HCT116 (cell line): ENCODE data around the gene CRP.

ENCODE experiments used
- CEBPB ChIP-seq: IDR thresholded peaks from 2 replicates; pipeline ENCODE4 v1.6.1; 2012; ENCODE audit warnings: low read depth
- EZH2 ChIP-seq: fragments of 200-600 bp; sonication (generic); IDR thresholded peaks from 2 replicates; pipeline ENCODE4 v1.6.1; 2017; ENCODE audit warnings: antibody characterized with exemption, mixed run types
- JUND ChIP-seq: IDR thresholded peaks from 2 replicates; pipeline ENCODE4 v1.6.1; 2012
- POLR2A ChIP-seq: IDR thresholded peaks from 2 replicates; pipeline ENCODE4 v1.7.0; 2011; ENCODE audit warnings: borderline replicate concordance; ENCODE audit not compliant: insufficient read depth, insufficient read length; ENCODE audit errors: extremely low read depth
- SIN3A ChIP-seq: IDR thresholded peaks from 2 replicates; pipeline ENCODE4 v1.6.1; 2012; ENCODE audit warnings: low read depth
- SRF ChIP-seq: IDR thresholded peaks from 2 replicates; pipeline ENCODE4 v1.6.1; 2012; ENCODE audit warnings: low read depth
- YY1 ChIP-seq: IDR thresholded peaks from 2 replicates; pipeline ENCODE4 v1.6.1; 2011; ENCODE audit warnings: low read length, low read depth, moderate library complexity, mild to moderate bottlenecking; ENCODE audit not compliant: insufficient replicate concordance; ENCODE audit errors: extremely low read depth
- ZNF274 ChIP-seq: fragments of 200-500 bp; sonication (Bioruptor generic); IDR thresholded peaks from 2 replicates; pipeline ENCODE4 v1.6.1; 2014; ENCODE audit warnings: mild to moderate bottlenecking, low read depth, low read length, inconsistent platforms
- TF ChIP-seq, protein P1 (sequence below), 3 experiments: fragments of 200-600 bp in 1 of 3; sonication (generic) in 1 of 3; IDR thresholded peaks in 2 of 3; conservative IDR thresholded peaks in 1 of 3; 2 replicates each; pipeline ENCODE4 v1.5.1; 2012 to 2017; ENCODE audit warnings: low read depth in 2 of 3, low read length in 2 of 3, antibody characterized with exemption in 1 of 3, borderline replicate concordance in 1 of 3, control low read depth in 1 of 3, mild to moderate bottlenecking in 1 of 3, mixed read lengths in 1 of 3, mixed run types in 1 of 3, moderate library complexity in 1 of 3; ENCODE audit not compliant: insufficient read depth in 1 of 3
- TF ChIP-seq, protein P2 (sequence below): IDR thresholded peaks from 2 replicates; pipeline ENCODE4 v1.6.1; 2012; ENCODE audit warnings: low read depth

DNA sequence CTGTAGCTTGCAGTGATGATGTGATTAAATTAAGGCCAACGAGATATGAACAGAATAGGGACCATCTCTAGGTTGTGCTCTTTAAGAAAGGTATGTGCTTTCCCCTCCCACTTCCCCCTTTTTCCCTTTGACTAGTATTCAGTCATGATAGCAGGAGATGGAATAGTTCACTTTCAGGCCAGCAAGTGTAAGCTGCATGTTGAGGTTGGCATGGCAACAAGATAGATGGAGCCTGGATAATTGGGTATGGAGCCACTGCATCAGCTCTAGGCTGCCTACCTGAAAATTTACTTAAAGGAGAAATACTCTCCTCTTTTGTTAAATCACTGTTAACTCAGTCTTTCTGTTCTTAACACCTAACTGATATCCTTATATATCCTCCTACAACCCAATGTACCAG, 1.5 kb upstream of the CRP start:
- TF ChIP-seq, protein P1, sequence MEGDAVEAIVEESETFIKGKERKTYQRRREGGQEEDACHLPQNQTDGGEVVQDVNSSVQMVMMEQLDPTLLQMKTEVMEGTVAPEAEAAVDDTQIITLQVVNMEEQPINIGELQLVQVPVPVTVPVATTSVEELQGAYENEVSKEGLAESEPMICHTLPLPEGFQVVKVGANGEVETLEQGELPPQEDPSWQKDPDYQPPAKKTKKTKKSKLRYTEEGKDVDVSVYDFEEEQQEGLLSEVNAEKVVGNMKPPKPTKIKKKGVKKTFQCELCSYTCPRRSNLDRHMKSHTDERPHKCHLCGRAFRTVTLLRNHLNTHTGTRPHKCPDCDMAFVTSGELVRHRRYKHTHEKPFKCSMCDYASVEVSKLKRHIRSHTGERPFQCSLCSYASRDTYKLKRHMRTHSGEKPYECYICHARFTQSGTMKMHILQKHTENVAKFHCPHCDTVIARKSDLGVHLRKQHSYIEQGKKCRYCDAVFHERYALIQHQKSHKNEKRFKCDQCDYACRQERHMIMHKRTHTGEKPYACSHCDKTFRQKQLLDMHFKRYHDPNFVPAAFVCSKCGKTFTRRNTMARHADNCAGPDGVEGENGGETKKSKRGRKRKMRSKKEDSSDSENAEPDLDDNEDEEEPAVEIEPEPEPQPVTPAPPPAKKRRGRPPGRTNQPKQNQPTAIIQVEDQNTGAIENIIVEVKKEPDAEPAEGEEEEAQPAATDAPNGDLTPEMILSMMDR (IDR thresholded peaks at IDR 0.05 in 2 of 3, conservative IDR thresholded peaks at IDR 0.05 in 1 of 3; ENCODE audit: borderline replicate concordance in 1 of 3, insufficient read depth in 1 of 3, low read depth in 2 of 3, low read length in 2 of 3): no peak
- TF ChIP-seq EZH2 (no peak), POLR2A (no peak), SIN3A (no peak), CEBPB (no peak), YY1 (no peak), SRF (no peak), JUND (no peak), ZNF274 (no peak)
- TF ChIP-seq, protein P2, sequence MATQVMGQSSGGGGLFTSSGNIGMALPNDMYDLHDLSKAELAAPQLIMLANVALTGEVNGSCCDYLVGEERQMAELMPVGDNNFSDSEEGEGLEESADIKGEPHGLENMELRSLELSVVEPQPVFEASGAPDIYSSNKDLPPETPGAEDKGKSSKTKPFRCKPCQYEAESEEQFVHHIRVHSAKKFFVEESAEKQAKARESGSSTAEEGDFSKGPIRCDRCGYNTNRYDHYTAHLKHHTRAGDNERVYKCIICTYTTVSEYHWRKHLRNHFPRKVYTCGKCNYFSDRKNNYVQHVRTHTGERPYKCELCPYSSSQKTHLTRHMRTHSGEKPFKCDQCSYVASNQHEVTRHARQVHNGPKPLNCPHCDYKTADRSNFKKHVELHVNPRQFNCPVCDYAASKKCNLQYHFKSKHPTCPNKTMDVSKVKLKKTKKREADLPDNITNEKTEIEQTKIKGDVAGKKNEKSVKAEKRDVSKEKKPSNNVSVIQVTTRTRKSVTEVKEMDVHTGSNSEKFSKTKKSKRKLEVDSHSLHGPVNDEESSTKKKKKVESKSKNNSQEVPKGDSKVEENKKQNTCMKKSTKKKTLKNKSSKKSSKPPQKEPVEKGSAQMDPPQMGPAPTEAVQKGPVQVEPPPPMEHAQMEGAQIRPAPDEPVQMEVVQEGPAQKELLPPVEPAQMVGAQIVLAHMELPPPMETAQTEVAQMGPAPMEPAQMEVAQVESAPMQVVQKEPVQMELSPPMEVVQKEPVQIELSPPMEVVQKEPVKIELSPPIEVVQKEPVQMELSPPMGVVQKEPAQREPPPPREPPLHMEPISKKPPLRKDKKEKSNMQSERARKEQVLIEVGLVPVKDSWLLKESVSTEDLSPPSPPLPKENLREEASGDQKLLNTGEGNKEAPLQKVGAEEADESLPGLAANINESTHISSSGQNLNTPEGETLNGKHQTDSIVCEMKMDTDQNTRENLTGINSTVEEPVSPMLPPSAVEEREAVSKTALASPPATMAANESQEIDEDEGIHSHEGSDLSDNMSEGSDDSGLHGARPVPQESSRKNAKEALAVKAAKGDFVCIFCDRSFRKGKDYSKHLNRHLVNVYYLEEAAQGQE: no peak
